GM18868 (cell line): ENCODE results near the gene ABR.
"Not testable (repeated sequence)": the region's sequence is repeated elsewhere in the genome, so short reads cannot be mapped to it uniquely, and the experiment has no call there.

Experiments used
- ATAC-seq: cut with Tn5 transposase; IDR thresholded peaks from one replicate; pipeline ENCODE4 v1.9.1; 2021; ENCODE audit warnings: mild to moderate bottlenecking, moderate library complexity; ENCODE audit not compliant: unreplicated experiment

The ABR gene

GRCh38 chr17:1122533-1123392 lies 57.0 kb downstream of the ABR start:
- ATAC-seq = no peak

- not testable (repeated sequence) for ATAC-seq
Measured at GRCh38 chr17:1121442-1121817, 58.4 kb downstream of the ABR start.

- ATAC-seq = no peak
Measured at GRCh38 chr17:1120596-1121441, 59.0 kb downstream of the ABR start.

- no peak for ATAC-seq
Measured at GRCh38 chr17:1119924-1120323, 59.9 kb downstream of the ABR start.

GRCh38 chr17:1116602-1117001 lies 63.2 kb downstream of the ABR start:
- no peak for ATAC-seq

GRCh38 chr17:1112875-1113274 lies 66.9 kb downstream of the ABR start:
- no peak for ATAC-seq

- no peak for ATAC-seq
Measured at GRCh38 chr17:1111599-1112443, 68.0 kb downstream of the ABR start.

- ATAC-seq = no peak
Measured at GRCh38 chr17:1110862-1111598, 68.8 kb downstream of the ABR start.

GRCh38 chr17:1110541-1110861 lies 69.3 kb downstream of the ABR start:
- ATAC-seq = no peak

GRCh38 chr17:1109606-1110540 lies 69.9 kb downstream of the ABR start:
- no peak for ATAC-seq

- ATAC-seq = no peak
Measured at GRCh38 chr17:1108765-1109605, 70.8 kb downstream of the ABR start.

- ATAC-seq = no peak
Measured at GRCh38 chr17:1108478-1108764, 71.4 kb downstream of the ABR start.

- no peak for ATAC-seq
Measured at GRCh38 chr17:1107777-1108477, 71.9 kb downstream of the ABR start.

- ATAC-seq = no peak
Measured at GRCh38 chr17:1107083-1107776, 72.6 kb downstream of the ABR start.

- no peak for ATAC-seq
Measured at GRCh38 chr17:1104222-1104621, 75.6 kb downstream of the ABR start.

- no peak for ATAC-seq
Measured at GRCh38 chr17:1100382-1100781, 79.4 kb downstream of the ABR start.

- ATAC-seq = no peak
Measured at GRCh38 chr17:1099242-1099641, 80.5 kb downstream of the ABR start.
